HepG2 (cell line): ENCODE data around the gene CCNB3. TPM values are rescaled to one million over a fixed set of nuclear protein-coding genes. Genes with fewer than 3 reads are reported as not detected.

Experiments
- ATAC-seq: fragments of 200-7000 bp; cut with Tn5 transposase; 3 replicates; pipeline ENCODE4 v1.9.1; 2020; ENCODE audit warnings: mild to moderate bottlenecking, moderate library complexity
- BruUV-seq: library from RNA; stranded (reverse); fragments of 400-500 nt; replicated peaks from 2 replicates; lab custom pipeline; 2021; lab: Mats Ljungman, UMichigan
- CTCF ChIA-PET: fragments of 300-600 bp; formaldehyde crosslinking; extraction: SDS; loops from one replicate; lab custom pipeline; 2021; ENCODE audit warnings: low total read pairs, inconsistent platforms, low intra/inter-chr PET ratio; lab: Yijun Ruan, JAX
- POLR2A ChIA-PET: fragments of 350-600 bp; sonication (Branson Sonifier 250); formaldehyde crosslinking; loops from one replicate; lab custom pipeline; 2020; ENCODE audit warnings: antibody characterized with exemption, inconsistent platforms; lab: Yijun Ruan, JAX
- DNase-seq: peaks from one replicate; pipeline ENCODE4 v3.0.0-alpha.2; 2015; ENCODE audit warnings: low spot score
- FAIRE-seq: peaks from 3 replicates; lab custom pipeline; 2011; peaks lifted over from hg19 to GRCh38; lab: Jason Lieb, UNC
- H2AFZ ChIP-seq: one replicate; pipeline ENCODE4 v1.6.1; 2011; ENCODE audit warnings: low read length, inconsistent platforms
- H3K27ac ChIP-seq: fragments of 300-600 bp; 3 replicates; pipeline ENCODE4 v1.8.0; 2011; ENCODE audit warnings: mixed run types, mild to moderate bottlenecking, mixed read lengths, low read length, inconsistent platforms; ENCODE audit not compliant: insufficient read depth; ENCODE audit errors: extremely low read length
- H3K27me3 ChIP-seq, 2 experiments: fragments of 200-600 bp in 1 of 2; 2 replicates in 1 of 2; 3 replicates in 1 of 2; pipeline versions ENCODE4 v1.6.0 to v1.8.0; 2011; ENCODE audit warnings: low read length in 2 of 2, mild to moderate bottlenecking in 2 of 2, moderate library complexity in 2 of 2, inconsistent platforms in 1 of 2; ENCODE audit not compliant: insufficient read depth in 2 of 2, control insufficient read depth in 1 of 2
- H3K36me3 ChIP-seq, 2 experiments: fragments of 200-600 bp in 1 of 2; replicated peaks in 1 of 2; 2 replicates in 1 of 2; 3 replicates in 1 of 2; pipeline versions ENCODE4 v1.5.1 to v1.8.0; 2011; ENCODE audit warnings: low read length in 2 of 2, inconsistent platforms in 1 of 2; ENCODE audit not compliant: insufficient read depth in 2 of 2, control insufficient read depth in 1 of 2
- H3K4me1 ChIP-seq: 2 replicates; pipeline ENCODE4 v1.5.1; 2012; ENCODE audit warnings: low read length, inconsistent platforms; ENCODE audit not compliant: insufficient read depth
- H3K4me2 ChIP-seq: 2 replicates; pipeline ENCODE4 v1.6.0; 2011; ENCODE audit warnings: low read depth, low read length, inconsistent platforms
- H3K4me3 ChIP-seq, 3 experiments: fragments of 200-600 bp in 1 of 3; sonication (generic), shearing (Covaris generic) in 1 of 3; replicated peaks in 1 of 3; 2 replicates each; pipeline ENCODE4 v1.5.1; 2011 to 2016; ENCODE audit warnings: low read length in 3 of 3, inconsistent platforms in 2 of 3, low read depth in 2 of 3, mild to moderate bottlenecking in 2 of 3, control low read depth in 1 of 3, mixed read lengths in 1 of 3; ENCODE audit not compliant: insufficient read depth in 1 of 3
- H3K79me2 ChIP-seq: one replicate; pipeline ENCODE4 v1.6.1; 2011; ENCODE audit warnings: low read length, inconsistent platforms; ENCODE audit not compliant: insufficient read depth
- H3K9ac ChIP-seq: 2 replicates; pipeline ENCODE4 v1.6.0; 2011; ENCODE audit warnings: mild to moderate bottlenecking, low read depth, low read length, inconsistent platforms; ENCODE audit not compliant: insufficient read depth
- H3K9me3 ChIP-seq: 2 replicates; pipeline ENCODE4 v1.5.1; 2012; ENCODE audit warnings: mild to moderate bottlenecking, low read length
- H4K20me1 ChIP-seq: 2 replicates; pipeline ENCODE4 v1.6.0; 2011; ENCODE audit warnings: inconsistent platforms, mild to moderate bottlenecking, low read length, moderate library complexity; ENCODE audit not compliant: insufficient read depth
- CHD4 ChIP-seq: fragments of 200-600 bp; sonication (generic); IDR thresholded peaks from 2 replicates; pipeline ENCODE4 v1.7.0; 2017; ENCODE audit warnings: mild to moderate bottlenecking, low read length, borderline replicate concordance
- GABPB1 ChIP-seq: IDR thresholded peaks from 2 replicates; pipeline ENCODE4 v1.6.1; 2016; ENCODE audit warnings: mild to moderate bottlenecking, missing genetic modification reagents, moderate library complexity, missing compliant biosample characterization
- JARID2 ChIP-seq: sonication (generic); formaldehyde crosslinking; IDR thresholded peaks from 2 replicates; pipeline ENCODE4 v1.8.1; 2023; ENCODE audit warnings: missing genetic modification reagents, inconsistent platforms; ENCODE audit not compliant: insufficient replicate concordance
- PRPF4 ChIP-seq: fragments of 200-400 bp; formaldehyde crosslinking; IDR thresholded peaks from 2 replicates; pipeline ENCODE4 v1.6.1; 2016; ENCODE audit warnings: low read length, low read depth; ENCODE audit not compliant: poor library complexity, severe bottlenecking
- TBX3 ChIP-seq: fragments of 450-650 bp; IDR thresholded peaks from 2 replicates; pipeline ENCODE4 v1.6.1; 2017; ENCODE audit warnings: antibody characterized with exemption, mild to moderate bottlenecking, inconsistent platforms, borderline replicate concordance
- TGIF2 ChIP-seq: IDR thresholded peaks from 2 replicates; pipeline ENCODE4 v1.6.1; 2016; ENCODE audit warnings: control low read depth, missing compliant biosample characterization
- ZNF883 ChIP-seq: sonication (generic); formaldehyde crosslinking; IDR thresholded peaks from 2 replicates; pipeline ENCODE4 v1.5.1; 2020; ENCODE audit warnings: mild to moderate bottlenecking, missing genetic modification reagents; ENCODE audit errors: not compliant biosample characterization
- ZSCAN25 ChIP-seq: sonication (generic); formaldehyde crosslinking; IDR thresholded peaks from 2 replicates; pipeline ENCODE4 v1.8.0; 2022; ENCODE audit warnings: mild to moderate bottlenecking, missing genetic modification reagents
- WGBS: methylation state at CpG from one replicate; pipeline ENCODE4 v1.1.6; 2017; ENCODE audit warnings: low lambda C conversion rate; 5-methylcytosine and 5-hydroxymethylcytosine counted together
- in situ Hi-C: cut with HindIII; loops from 2 replicates; pipeline ENCODE4 v1.10.0; 2017; ENCODE audit warnings: low pct_unique_long_range_greater_than_20kb; ENCODE audit not compliant: extremely low pct_ligation_motif_present
- intact Hi-C: fragments of 100-400 bp; cut with micrococcal nuclease; formaldehyde crosslinking; loops from one replicate; pipeline ENCODE4 v1.10.0; 2022; ENCODE audit not compliant: unreplicated experiment
- polyA plus RNA-seq, 8 experiments: library from polyadenylated mRNA; depleted of rRNA in 3 of 8; stranded (reverse) in 7 of 8; unstranded in 1 of 8; fragments of >200 nt; fragmentation: Illumina TruSeq in 4 of 8; extraction: Trizol in 4 of 8; gene quantifications; 2 replicates each; pipeline versions ENCODE4 v1.2.1 to v1.2.3, GENCODE V29; 2011 to 2016; ENCODE audit warnings: low read depth in 4 of 8, missing spikeins in 1 of 8, mixed read lengths in 1 of 8; ENCODE audit not compliant: insufficient read depth in 1 of 8
- total RNA-seq, 5 experiments: library from RNA; depleted of rRNA; stranded (reverse); fragments of >200 nt; fragmentation: Illumina TruSeq; extraction: Trizol; gene quantifications; 2 replicates each; pipeline ENCODE4 v1.2.3, GENCODE V29; 2016; ENCODE audit warnings: low read depth in 1 of 5
- TF ChIP-seq, protein P1 (sequence below): sonication (generic); formaldehyde crosslinking; IDR thresholded peaks from 2 replicates; pipeline ENCODE4 v1.8.0; 2022; ENCODE audit warnings: low read depth, missing genetic modification reagents
- TF ChIP-seq, protein P2 (sequence below): sonication (generic); formaldehyde crosslinking; IDR thresholded peaks from 2 replicates; pipeline ENCODE4 v1.4.0; 2020; ENCODE audit warnings: missing genetic modification reagents, borderline replicate concordance

Gene CCNB3
- total and polyA plus RNA-seq, 2 of the 13 experiments (the other 11 are each of a cell fraction or from before 2014, with no cell fraction given) = 0.04 to 0.07 TPM

DNA sequence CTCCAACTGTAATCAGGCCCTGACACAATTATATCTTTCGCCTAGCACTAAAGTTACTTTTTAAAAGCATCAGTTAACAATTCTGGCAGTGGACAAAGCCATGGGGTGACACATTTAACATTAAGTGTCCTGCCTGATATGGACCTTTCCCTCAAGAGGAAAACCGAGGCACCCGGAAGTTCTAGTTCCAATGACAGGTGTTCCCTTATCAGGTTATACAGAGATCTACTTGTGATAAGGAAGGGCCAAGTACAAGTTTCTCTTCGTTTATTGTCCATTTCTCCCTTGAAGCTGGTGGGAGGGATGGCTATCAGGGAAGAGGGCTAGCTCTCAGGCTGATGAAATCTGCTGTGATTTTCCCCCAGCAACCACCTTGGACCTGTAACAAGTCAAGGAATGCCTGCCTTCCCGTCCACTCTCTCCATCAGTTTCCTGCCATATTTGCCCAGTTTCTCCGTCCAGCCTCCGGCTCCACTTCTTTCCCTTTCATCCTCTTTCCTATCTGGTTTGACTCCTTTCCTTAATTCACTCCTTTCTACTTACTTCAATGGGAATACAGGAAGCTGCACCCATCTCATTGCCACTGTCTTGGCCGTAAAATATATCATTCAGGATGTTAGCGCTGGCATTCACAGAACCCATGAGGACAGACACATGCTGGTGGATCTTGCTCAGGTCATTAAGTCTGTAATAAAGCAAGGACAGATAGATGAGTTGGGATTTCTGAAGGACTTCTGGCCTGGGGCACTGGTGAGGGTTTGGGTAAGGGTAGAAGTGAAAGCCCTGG lies 171.1 kb downstream of the CCNB3 start:
- Histone ChIP-seq H3K79me2 (no peaks in the 10 kb centered on the region), H3K4me1 (no peaks in the 10 kb centered on the region), H3K36me3 (peaks cover 13 to 53% of the 10 kb centered on the region in 2 experiments; a peak in 4 of 5 replicates), H3K27me3 (no peaks in the 10 kb centered on the region), H2AFZ (no peak overlapping the region), H3K4me3 (no peak overlapping the region), H3K27ac (no peak overlapping the region), H3K4me2 (no peak overlapping the region), H4K20me1 (no peaks in the 10 kb centered on the region), H3K9ac (no peak overlapping the region), H3K9me3 (no peaks in the 10 kb centered on the region)
- DNase-seq (no peak), FAIRE-seq (no peak), ATAC-seq (no peak)
- in situ Hi-C loops = no loop called here
- intact Hi-C loops = no loop called here
- no TSS peak for BruUV-seq
- ChIA-PET POLR2A (no interaction called here), CTCF (no interaction called here)
- 95% methylated on average over 9 of the region's 9 CpGs for WGBS
- TF ChIP-seq JARID2 (no peak), ZSCAN25 (CRISPR knock-in tag) (no peak), TBX3 (no peak), ZNF883 (CRISPR knock-in tag) (no peak), PRPF4 (no peak), TGIF2 (no peak), CHD4 (no peak), GABPB1 (no peak)
- TF ChIP-seq, protein P1, sequence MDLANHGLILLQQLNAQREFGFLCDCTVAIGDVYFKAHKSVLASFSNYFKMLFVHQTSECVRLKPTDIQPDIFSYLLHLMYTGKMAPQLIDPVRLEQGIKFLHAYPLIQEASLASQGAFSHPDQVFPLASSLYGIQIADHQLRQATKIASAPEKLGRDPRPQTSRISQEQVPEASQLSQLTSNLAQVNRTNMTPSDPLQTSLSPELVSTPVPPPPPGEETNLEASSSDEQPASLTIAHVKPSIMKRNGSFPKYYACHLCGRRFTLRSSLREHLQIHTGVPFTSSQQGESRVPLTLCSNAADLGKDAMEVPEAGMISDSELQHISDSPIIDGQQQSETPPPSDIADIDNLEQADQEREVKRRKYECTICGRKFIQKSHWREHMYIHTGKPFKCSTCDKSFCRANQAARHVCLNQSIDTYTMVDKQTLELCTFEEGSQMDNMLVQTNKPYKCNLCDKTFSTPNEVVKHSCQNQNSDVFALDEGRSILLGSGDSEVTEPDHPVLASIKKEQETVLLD (CRISPR knock-in tag) = no peak
- TF ChIP-seq, protein P2, sequence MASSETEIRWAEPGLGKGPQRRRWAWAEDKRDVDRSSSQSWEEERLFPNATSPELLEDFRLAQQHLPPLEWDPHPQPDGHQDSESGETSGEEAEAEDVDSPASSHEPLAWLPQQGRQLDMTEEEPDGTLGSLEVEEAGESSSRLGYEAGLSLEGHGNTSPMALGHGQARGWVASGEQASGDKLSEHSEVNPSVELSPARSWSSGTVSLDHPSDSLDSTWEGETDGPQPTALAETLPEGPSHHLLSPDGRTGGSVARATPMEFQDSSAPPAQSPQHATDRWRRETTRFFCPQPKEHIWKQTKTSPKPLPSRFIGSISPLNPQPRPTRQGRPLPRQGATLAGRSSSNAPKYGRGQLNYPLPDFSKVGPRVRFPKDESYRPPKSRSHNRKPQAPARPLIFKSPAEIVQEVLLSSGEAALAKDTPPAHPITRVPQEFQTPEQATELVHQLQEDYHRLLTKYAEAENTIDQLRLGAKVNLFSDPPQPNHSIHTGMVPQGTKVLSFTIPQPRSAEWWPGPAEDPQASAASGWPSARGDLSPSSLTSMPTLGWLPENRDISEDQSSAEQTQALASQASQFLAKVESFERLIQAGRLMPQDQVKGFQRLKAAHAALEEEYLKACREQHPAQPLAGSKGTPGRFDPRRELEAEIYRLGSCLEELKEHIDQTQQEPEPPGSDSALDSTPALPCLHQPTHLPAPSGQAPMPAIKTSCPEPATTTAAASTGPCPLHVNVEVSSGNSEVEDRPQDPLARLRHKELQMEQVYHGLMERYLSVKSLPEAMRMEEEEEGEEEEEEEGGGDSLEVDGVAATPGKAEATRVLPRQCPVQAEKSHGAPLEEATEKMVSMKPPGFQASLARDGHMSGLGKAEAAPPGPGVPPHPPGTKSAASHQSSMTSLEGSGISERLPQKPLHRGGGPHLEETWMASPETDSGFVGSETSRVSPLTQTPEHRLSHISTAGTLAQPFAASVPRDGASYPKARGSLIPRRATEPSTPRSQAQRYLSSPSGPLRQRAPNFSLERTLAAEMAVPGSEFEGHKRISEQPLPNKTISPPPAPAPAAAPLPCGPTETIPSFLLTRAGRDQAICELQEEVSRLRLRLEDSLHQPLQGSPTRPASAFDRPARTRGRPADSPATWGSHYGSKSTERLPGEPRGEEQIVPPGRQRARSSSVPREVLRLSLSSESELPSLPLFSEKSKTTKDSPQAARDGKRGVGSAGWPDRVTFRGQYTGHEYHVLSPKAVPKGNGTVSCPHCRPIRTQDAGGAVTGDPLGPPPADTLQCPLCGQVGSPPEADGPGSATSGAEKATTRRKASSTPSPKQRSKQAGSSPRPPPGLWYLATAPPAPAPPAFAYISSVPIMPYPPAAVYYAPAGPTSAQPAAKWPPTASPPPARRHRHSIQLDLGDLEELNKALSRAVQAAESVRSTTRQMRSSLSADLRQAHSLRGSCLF (CRISPR knock-in tag) = no peak
